Neutrophil (primary cell): ENCODE data around the gene DBP.

Experiments used
- H3K27ac ChIP-seq: fragments of 200-600 bp; sonication (generic); 2 replicates; pipeline ENCODE4 v1.5.1; 2016; ENCODE audit warnings: mild to moderate bottlenecking, moderate library complexity
- H3K27me3 ChIP-seq: fragments of 200-600 bp; sonication (generic); 2 replicates; pipeline ENCODE4 v1.6.0; 2016; ENCODE audit warnings: mild to moderate bottlenecking
- H3K36me3 ChIP-seq: fragments of 200-600 bp; sonication (generic); 2 replicates; pipeline ENCODE4 v1.5.1; 2017
- H3K4me1 ChIP-seq, 2 experiments: fragments of 200-600 bp in 1 of 2; sonication (generic) in 1 of 2; 1 replicate in 1 of 2; 2 replicates in 1 of 2; pipeline versions ENCODE4 v1.5.1 to v1.6.1; 2013 to 2016; ENCODE audit warnings: low read depth in 1 of 2, low read length in 1 of 2, mild to moderate bottlenecking in 1 of 2, moderate library complexity in 1 of 2; ENCODE audit not compliant: control insufficient read depth in 1 of 2, insufficient read depth in 1 of 2
- H3K4me3 ChIP-seq, 2 experiments: fragments of 200-600 bp in 1 of 2; sonication (generic) in 1 of 2; 1 replicate in 1 of 2; 2 replicates in 1 of 2; pipeline ENCODE4 v1.5.1; 2013 to 2016; ENCODE audit warnings: low read depth in 1 of 2, low read length in 1 of 2, mild to moderate bottlenecking in 1 of 2, moderate library complexity in 1 of 2
- H3K9me3 ChIP-seq: fragments of 200-600 bp; sonication (generic); 2 replicates; pipeline ENCODE4 v1.5.1; 2016
- TF ChIP-seq, protein P1 (sequence below): fragments of 200-600 bp; sonication (generic); IDR thresholded peaks from 2 replicates; pipeline ENCODE4 v1.5.1; 2016; ENCODE audit warnings: antibody characterized with exemption

The DBP gene

DNA sequence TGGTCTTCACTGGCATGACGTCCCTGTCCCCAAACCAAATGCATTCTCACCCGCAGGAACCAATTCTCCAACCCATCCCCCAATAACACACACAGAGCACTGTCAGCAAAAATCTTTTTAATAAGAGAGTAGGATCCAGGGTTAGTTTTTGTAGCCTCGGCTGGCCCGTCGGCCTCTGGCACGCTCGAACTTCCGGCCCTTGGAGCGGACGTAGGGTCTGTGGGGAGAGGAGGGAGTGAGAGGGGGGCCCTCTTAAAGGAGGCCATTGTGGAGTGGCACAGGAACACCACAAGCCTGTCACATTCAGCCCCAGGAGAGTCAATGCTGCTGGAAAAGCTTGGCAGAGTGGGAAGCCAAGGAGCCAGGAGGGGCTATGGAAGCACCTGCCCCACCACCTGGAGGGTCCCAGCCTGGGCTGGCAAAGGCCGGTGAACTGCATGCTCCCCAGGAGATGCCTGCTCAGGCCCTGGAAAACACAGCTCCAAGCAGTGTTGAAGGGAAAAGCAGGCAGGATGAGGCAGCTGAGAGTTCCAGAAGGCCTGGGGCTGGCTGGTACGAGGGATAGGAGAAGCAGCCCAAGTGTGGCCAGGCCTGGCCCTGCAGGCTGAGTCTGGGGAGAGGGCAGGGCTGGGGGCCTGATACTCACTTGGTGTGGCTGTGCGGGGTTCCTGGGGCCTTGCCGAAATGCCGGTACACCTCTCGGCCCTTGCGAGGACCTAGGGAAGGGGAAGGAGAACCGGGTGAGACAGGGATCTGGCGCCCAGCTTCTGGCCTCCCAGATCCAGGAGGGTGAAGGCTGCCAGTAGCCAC is 21.7 kb downstream of the DBP start:
- TF ChIP-seq, protein P1, sequence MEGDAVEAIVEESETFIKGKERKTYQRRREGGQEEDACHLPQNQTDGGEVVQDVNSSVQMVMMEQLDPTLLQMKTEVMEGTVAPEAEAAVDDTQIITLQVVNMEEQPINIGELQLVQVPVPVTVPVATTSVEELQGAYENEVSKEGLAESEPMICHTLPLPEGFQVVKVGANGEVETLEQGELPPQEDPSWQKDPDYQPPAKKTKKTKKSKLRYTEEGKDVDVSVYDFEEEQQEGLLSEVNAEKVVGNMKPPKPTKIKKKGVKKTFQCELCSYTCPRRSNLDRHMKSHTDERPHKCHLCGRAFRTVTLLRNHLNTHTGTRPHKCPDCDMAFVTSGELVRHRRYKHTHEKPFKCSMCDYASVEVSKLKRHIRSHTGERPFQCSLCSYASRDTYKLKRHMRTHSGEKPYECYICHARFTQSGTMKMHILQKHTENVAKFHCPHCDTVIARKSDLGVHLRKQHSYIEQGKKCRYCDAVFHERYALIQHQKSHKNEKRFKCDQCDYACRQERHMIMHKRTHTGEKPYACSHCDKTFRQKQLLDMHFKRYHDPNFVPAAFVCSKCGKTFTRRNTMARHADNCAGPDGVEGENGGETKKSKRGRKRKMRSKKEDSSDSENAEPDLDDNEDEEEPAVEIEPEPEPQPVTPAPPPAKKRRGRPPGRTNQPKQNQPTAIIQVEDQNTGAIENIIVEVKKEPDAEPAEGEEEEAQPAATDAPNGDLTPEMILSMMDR = no peak
- peaks cover 23 to 26% of the 10 kb centered on the region in 2 experiments for H3K4me1 ChIP-seq

DNA sequence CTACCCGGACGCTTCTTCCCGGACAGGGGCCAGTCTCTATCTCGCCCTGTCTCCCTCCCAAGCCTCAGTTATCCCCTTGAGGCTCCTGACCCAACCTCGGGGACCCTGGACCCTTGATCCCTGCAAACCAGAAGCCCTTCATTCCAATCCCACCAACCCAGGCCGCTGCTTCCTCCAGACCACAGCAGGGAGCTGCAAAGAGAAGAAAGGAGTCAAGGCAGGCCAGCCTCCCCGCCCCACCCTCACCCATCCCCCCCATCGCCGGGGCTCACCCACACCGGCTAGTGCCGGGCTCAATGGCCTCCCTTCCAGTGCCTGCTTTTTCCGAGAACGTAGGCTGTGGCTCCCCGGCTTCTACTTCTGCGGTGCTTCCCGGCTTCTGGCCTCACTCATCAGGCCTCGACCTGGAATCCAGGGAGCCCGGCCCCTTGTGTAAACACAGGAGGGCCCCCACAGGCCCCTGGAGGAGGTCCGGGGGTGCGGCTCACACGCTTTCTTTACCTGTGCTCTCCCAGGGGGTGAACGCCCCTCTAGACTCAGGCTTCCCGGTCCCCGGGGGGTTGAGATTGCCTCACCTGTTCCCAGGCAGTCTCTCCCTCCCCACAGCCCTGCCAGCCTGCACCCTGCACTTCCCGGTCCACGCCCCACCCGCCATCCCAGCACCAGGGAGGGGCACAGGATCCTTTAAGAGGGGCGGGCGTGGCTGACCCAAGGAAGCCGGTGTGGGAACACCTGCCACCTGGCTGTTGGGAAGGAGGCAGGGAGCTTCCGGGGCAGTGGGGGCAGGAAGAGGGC is 22.5 kb downstream of the DBP start, which contains the start of gene FAM83E:
Gene FAM83E, minus strand, starts transcription at position 641 of the 795 bp plus-strand sequence. CDS start 1,704 bp downstream, outside the sequence.
- H3K9me3 ChIP-seq = no peaks in the 10 kb centered on the region
- peaks cover 16 to 19% of the 10 kb centered on the region in 2 experiments for H3K4me1 ChIP-seq
- TF ChIP-seq, protein P1 = no peak
- no peak within 1 kb of the TSS for H3K27ac ChIP-seq
- no peaks in the 10 kb centered on the region for H3K27me3 ChIP-seq
- peaks cover 32% of the 10 kb centered on the region for H3K36me3 ChIP-seq
- H3K4me3 ChIP-seq = no peak within 1 kb of the TSS

More for the DNA sequence above, 21.7 kb downstream of the DBP start:
- H3K36me3 ChIP-seq = peaks cover 32% of the 10 kb centered on the region
- H3K9me3 ChIP-seq = no peaks in the 10 kb centered on the region
- H3K27me3 ChIP-seq = no peaks in the 10 kb centered on the region
- no peak overlapping the region for H3K27ac ChIP-seq
- H3K4me3 ChIP-seq = no peak overlapping the region

DNA sequence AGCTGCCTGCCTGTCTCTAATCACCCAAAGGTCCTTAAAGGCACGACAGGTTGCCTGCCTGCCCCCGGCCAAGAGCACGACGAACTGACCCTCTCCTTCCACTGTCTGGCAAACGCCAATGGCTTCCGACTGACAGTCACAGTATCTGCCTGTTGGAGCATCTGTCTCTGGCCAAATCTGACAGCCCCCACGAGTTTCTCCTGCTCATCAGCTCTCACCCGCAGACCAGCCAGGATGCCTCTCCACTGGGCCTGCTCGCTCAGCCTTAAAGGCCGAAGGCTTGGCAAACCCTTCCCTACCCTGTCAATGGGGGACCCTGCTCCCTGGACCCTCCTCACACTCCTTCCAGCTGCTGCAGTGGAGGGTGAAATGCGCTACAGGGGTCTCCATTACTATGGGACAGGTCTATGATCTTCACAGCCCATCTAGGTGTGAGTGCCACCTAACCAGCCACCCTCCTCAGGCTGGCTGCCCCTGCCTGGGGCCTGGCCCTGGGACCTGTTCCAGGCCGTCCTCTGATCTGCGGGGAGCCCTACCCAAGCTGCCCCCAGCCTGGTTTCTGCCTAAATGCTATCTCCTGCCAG is 23.2 kb downstream of the DBP start:
- Histone ChIP-seq H3K9me3 (no peaks in the 10 kb centered on the region), H3K4me3 (no peak overlapping the region), H3K27me3 (no peaks in the 10 kb centered on the region), H3K36me3 (peaks cover 32% of the 10 kb centered on the region), H3K27ac (no peak overlapping the region), H3K4me1 (peaks cover 12 to 15% of the 10 kb centered on the region in 2 experiments)
- TF ChIP-seq, protein P1 = no peak

DNA sequence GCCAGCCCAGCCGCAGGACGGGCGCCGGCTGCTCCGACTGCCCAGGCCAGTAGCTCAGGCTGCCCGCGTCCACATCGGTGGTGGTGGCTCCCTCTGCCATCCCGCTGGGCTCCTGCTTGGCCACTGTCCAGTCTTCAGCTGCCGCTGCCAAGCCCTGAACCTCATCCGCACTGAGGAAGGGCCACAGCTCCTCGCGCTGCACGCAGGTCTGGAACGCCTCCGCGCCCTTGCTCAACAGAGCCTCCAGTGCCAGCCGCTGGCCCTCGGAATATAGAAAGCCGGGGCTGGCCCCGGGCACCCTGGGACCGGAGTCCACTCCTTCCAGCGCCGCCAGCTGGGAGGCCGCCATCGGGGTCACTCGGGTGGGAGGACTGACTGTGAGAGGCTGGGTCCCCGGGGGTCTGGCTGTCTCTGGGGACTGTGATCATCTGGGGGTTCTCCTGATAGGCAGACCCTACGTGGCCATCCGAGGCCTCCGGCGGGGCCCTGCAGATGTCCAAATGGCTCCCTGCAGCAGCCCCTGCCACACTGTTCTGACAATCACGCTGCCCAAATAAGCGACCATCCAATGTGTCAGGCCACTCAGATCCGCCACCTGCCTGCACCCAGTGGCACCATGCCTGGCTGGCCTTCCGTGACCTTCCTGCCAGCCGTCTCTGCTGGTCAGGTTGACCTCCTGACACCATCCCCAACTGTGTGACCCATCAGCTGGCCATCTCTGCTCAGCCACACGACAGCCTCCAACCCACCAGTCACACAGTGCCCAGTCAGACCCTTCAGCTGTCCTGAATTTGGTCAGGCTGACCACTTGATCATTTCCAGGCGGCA is 23.9 kb downstream of the DBP start:
- Histone ChIP-seq H3K27me3 (no peaks in the 10 kb centered on the region), H3K9me3 (no peaks in the 10 kb centered on the region), H3K4me1 (peaks cover 5 to 9% of the 10 kb centered on the region in 2 experiments), H3K4me3 (no peak overlapping the region), H3K27ac (no peak overlapping the region), H3K36me3 (peaks cover 32% of the 10 kb centered on the region)
- TF ChIP-seq, protein P1 = no peak

DNA sequence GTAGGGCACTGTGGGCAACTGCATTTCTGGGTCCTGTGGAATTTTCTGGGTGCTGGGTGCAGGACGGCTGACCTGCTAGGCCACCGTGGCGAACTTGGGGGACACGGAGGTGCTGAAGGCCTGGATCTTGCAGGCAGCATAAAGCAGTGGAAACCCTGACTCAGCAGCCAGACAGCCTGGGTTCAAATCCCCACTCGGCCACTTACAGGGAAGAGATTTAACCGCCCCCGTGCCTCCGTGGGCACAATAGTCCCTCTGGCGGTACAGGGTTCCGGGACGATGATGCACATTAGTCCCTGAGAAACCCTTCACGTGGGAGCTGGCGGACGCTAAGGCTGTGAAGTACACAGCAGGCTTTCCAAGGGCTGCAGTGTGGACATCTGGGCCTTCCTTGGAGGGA is 25.3 kb downstream of the DBP start:
- Histone ChIP-seq H3K4me1 (no peaks in the 10 kb centered on the region), H3K9me3 (no peaks in the 10 kb centered on the region), H3K27me3 (no peaks in the 10 kb centered on the region), H3K27ac (no peak overlapping the region), H3K36me3 (peaks cover 25% of the 10 kb centered on the region), H3K4me3 (no peak overlapping the region)
- TF ChIP-seq, protein P1 = no peak
